SH-SY5Y (cell line): Measurements from ENCODE around the gene EIF2B4.

Source experiments
- GATA2 ChIP-seq: IDR thresholded peaks from 2 replicates; pipeline ENCODE4 v1.6.1; 2011; ENCODE audit warnings: mild to moderate bottlenecking, low read depth, low read length
- GATA3 ChIP-seq: IDR thresholded peaks from 2 replicates; pipeline ENCODE4 v1.6.1; 2011; ENCODE audit warnings: low read depth, mild to moderate bottlenecking, low read length, moderate library complexity

DNA sequence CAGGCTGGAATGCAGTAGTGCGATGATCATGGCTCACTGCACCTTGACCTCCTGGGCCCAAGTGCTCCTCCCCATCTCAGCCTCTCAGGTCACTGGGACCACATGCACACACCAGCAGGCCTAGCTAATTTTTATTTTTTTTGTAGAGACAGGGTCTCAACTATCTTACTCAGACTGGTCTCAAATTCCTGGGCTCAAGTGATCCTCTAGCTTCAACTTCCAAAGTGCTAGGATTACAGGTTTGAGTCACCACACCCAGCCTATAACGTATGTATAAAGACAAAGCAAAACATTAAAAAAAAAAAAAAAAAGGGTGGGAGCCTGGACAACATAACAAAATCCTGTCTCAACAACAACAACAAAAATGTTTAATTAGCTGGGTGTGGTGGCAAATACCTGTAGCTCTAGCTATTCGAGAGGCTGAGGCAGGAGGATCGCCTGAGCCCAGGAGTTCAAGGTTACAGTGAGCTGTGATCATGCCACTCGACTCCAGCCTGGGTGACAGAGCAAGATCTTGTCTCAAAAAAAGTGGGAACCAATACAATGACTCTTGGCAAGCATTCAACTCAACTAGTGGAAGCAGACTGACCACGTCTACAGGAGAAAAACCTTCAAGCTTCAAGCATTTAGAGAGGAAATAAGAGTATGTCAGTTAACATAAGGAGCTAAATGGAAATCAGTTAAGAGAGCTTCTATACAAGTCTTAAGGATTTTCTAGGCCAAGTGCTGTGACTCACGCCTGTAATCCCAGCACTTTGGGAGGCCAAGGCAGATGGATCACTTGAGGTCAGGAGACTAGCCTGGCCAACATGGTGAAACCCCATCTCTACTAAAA lies 16.2 kb downstream of the EIF2B4 start:
- TF ChIP-seq GATA2 (no peak), GATA3 (no peak)
